DMS153 treated with DMSO at 0.1 percent for 48 hours (cell line): ENCODE measurements around the gene C5orf46.

Experiments
- DNase-seq: peaks from one replicate; lab custom pipeline; 2025; ENCODE audit not compliant: unreplicated experiment; lab: John Stamatoyannopoulos, UW

The C5orf46 gene

DNA sequence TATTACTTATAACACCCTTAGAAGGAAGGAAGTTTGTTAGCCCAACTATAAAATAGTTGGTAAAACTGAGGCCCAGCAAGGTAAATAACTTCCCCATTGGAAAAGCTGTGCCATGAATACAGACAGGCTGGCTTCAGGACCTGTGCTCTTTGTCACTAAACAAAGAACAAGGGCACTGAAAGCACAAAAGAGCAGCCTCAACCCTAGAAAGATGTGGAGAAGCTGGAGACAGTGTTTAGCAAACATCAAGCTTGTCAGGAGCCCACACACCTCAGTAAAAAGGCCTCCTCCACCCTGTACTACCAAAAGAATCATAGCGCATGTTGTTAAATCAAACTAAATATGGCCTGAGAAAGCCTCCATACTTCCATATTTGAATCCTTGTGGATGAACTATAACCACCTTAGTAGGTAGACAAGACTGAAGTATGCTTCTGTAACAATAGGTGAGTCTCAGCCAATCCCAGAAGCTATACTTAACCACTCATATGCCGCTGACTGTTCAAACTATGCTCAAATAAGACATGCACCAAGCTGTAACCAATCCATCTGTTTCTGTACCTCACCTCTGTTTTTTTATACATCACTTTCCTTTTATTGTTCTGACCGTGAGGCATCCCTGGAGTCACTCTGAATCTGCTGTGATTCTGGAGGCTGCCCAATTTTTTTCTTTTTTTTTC lies 46.2 kb downstream of the C5orf46 start:
- DNase-seq = no peak

DNA sequence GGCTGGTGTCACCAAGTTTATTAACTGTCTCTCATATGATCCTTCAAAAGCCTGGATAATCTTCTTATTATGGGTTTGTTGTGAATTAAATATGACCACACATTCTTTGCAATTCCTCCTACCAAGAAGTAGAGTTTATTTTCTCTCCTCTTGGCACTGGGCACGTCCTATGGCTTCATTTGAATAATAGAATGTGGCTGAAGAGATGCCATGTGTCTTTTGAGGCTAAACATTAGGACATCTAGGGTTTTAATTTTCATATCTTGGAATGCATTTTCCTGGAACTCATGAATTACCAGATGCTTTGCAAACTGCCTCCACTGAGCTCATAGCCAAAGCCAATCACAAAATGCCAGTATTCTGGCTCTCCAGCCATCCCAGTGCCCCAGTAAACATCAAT lies 47.8 kb downstream of the C5orf46 start:
- no peak for DNase-seq

DNA sequence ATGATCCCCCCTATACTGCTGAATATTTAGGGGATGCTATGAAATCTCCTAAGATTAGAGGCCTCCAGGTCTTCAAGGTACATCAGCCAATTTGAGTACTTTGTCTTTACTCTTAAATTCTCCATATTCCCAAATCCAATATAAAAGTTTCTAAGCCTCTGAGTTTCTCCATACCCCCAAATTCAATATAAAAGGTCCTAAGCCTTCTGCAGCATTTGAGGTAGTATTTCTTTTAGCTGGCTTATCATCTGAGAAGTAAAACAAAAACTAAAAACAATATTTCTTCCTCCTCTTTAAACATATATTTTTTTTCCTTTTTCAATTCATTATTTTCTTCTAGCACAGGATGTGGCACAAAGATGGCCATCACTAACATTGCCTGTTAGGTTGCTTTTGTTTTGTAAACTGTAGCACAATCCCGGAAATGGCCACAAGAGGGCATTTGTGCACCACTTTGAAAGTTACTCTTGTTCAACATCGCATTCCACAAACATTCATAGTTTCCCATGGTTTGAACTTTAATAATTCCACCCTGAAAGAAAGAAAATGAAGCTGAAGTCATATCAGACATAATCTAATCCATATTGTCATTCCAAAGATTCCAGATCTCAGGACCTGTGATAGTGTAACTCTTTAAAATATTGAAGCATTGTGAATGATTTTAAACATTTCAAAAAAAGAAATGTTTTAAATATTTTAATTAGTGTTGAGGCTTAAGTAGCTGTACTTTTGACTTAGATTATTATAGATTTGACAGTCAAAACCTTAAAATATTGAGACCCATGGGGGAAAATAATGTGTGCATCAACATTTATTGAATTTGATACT lies 48.8 kb downstream of the C5orf46 start:
- DNase-seq = peak; percentile 1

DNA sequence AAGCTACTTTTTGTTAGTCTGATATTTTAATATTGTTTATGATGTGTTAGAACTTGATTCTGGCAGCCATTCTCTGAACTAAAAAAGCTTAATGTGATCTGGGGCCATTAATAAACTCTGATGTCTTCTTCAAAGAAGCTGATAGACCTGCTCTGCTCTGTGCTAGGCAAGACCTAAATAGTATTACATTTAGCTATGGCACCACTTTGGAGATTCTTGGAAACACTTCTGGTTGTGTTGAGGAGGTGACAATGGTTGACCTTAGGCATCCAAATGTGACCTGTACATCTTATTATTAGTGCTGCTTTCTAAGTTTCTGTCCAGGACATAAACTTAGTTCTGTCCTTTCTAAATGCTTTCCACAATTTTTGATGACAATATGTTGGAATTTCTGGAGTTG lies 49.5 kb downstream of the C5orf46 start:
- no peak for DNase-seq

DNA sequence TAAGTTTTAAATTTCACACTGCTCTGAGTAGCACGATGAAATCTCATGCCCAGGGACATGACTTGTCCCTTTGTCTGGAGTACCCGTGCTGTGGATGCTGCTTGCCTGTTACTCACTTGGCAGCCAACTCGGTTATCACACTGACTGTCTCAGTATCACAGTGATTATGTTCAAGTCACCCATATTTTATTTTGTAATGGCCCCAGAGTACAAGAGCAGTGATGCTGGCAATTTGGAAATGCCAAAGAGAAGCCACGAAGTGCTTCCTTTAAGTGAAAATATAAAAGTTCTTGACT lies 50.6 kb downstream of the C5orf46 start:
- DNase-seq = no peak

DNA sequence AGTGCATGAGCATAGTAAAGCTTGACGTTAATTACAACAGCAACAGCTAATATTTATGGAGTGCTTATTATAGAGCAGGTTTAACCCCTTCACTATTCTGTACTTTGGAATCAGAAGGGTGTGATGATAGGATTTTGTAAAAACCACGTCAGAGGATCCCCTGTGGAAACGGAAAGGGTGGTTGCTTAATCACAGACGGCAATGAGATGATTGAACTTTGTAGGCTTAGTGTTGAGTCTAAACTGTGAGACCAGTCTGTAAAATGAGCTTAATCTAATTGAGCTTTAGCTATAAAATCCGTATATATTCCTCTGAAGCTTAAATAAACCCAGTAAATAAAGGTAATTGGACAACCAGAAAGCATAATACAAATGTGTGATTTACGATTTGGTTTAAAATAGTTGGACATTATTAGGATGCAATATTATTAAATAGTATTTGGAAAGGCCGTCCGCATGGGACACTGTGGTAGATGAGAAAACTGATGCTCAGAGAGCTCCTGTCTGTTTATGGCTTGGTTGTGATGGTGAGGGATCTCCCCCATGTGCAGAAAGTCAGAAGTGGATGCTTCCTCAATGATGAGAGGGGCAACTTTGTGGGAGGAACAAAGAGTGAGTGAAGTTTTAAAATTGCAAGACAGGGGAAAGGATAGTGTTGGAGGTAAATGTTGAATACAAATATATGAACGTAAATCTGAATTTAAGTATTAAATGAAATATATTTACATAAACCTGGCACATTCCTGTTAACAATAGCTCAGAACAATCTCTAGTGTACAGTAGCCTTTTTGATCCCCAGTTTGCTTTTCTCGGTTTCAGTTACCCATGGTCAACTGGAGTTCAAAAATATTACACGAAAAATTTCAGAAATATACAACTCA lies 51.2 kb downstream of the C5orf46 start:
- DNase-seq = no peak

DNA sequence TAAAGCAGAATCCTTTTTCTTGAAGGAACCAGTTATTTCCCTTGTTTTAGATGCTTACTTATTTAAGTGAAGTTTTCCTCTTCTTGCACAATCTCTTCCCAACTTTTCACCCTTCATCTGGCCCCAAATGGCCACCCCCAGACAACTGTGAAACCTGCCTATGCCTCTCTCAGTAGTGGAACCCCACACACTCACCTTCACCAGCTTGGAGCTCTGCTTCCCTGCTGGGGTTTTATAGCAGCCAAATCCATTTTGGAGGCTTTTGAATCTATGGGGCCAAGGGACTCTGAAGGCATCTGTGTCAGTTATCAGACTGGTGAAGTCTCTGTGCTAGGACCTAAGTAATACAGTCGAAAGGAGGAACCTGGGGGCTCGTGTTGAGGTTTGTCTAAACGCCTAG lies 52.0 kb downstream of the C5orf46 start:
- DNase-seq = no peak

DNA sequence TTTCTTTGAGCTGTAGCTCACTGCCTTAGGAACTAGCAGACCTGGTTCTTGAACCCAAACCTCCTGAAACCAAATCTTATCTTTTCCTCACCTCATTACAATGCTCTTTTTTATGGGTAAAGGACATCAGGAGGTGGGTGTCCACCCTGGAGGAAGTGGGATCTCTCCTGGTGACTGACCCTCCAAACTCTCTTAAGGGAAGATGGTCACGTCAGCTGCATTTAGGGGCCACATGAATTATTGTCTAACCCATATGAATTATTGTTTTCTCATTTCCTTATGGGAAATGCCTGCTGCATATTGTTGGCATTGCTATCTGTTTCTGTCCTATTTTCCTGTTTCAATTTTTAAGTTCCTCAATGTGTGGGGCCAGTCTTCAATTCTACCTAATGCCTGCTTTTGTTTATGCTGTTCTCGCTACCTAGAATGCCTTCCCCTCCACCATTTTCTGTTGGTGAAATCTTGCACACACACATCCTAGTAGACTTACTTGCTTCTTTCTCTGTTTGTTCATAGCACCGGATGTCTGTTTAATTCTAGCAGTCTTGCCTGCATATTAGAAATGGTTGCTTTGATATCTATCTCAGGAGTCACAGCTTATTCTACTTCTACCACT lies 52.9 kb downstream of the C5orf46 start:
- no peak for DNase-seq

DNA sequence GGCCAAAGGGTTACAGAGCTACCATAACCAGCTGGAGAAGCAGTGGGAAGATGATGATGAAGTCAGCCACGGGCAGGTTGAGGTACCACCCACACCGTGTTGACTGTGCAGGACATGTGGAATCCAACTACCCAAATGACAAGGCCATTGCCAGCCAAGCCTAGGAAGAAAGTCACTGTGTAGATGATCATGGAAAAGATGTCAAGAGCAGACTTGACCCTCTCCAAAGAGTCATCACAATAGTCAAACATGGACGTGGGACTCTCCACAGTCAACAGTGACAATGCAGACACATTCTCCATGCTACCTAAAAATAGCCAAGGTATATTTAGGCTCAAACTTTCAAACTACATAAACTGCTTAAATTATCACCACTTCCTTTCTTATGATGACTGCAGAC lies 54.0 kb downstream of the C5orf46 start:
- DNase-seq = no peak

DNA sequence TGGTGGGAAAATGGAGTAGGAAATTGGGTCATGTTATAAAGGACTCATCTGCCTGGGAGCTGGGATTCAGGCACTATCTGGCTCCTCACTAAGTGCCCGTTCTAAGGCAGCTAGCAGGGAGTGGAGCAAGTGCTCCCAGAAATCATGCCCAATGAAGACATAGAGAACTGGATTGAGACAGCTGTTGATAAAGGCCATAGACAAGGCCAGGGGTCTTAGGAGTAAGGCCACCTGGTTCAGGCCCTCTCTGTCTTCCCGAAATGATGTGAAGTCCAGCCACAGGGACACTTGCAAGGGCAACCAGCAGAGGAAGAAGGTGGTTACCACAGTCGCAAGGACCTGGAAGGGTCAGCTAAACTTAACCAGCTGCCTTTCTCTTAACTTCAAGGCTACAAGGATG lies 54.8 kb downstream of the C5orf46 start:
- no peak for DNase-seq

DNA sequence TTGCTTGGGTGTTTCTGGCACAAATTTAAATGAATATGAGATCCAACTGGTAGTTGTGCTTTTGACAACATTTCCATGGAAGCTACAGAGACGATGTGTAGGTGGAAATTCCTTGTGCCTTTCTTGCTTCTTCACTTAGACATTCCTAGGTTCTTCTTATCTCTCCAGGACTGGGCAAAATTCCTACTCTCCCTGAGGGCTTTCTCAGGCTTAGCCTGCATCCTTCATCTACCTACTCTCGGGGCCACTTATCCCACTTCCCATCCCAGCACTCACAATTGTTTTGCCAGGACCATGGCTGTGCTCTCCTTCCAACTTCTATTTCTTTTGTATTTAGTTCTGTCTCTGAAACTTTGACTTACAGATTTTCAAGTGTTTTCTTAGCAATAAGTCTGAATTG lies 57.1 kb downstream of the C5orf46 start:
- no peak for DNase-seq

DNA sequence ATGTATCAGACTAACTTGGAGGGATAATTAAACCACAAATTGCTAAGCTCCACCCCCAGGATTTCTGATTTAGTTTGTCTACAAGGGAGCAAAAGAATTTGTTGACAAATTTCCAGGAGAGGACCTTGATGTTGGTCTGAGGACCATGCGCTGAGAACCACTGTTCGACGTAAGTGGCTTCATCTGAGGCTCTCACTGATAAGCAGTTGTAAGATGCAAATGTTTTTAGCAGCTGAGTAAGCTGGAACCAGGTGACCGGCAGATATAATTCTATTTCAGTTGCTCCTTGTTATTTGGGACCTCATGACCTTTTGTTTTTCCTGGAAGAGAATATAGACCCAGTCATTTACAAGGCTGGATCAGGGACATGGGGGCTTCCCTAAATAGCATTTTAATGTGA lies 60.7 kb downstream of the C5orf46 start:
- no peak for DNase-seq

DNA sequence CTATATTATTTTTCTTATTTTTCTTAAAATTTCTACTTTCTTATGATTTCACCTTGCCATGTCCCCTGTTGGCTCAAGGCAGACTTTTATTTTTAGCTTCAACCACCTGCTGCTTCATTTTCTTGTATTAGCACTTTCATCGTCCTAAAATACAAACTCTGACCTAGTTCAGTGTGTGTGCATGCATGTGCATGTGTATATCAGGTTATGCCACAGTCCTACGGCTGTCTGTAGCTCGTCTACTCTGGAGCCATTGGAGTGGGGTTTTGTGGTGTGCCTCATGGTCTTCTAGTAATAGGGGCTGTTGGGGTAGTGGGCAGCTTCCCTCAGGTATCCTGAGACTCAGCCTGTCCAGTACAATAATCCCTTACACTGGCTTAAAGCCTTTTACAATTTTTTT lies 61.5 kb downstream of the C5orf46 start:
- no peak for DNase-seq

DNA sequence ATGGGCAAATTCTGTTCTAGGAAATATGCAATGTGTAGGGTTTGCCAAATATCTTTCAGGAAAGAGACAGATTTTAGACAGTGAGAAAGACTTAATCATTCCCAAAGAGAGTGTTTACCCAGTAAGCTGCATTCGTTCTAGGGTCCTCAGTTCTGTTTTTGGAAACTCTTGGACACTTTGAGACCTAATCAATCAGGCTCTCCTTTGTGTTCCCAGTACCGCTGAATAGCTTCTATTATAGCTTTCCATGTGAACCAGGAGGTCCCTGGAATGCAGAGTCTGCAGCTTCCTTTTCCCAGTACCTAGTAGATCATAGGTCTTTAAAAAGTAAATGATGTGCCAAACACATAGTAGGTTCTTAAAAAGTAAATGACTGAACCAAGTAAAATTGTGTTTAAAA lies 63.5 kb downstream of the C5orf46 start:
- DNase-seq = no peak
